GM21717 (cell line): ENCODE results near the gene LCLAT1.

ENCODE experiments used
- ATAC-seq: cut with Tn5 transposase; IDR thresholded peaks from one replicate; pipeline ENCODE4 v1.9.1; 2021; ENCODE audit warnings: mild to moderate bottlenecking, moderate library complexity; ENCODE audit not compliant: unreplicated experiment

LCLAT1 gene

GRCh38 chr2:30662268-30663131, 215.5 kb downstream of the LCLAT1 start:
- ATAC-seq = no peak

- no peak for ATAC-seq
These were observed 216.3 kb downstream of the LCLAT1 start for GRCh38 chr2:30663321-30663720.

- no peak for ATAC-seq
These were observed 216.8 kb downstream of the LCLAT1 start for GRCh38 chr2:30663806-30664205.

GRCh38 chr2:30664761-30665358, 217.8 kb downstream of the LCLAT1 start:
- ATAC-seq = no peak

- ATAC-seq = no peak
These were observed 218.8 kb downstream of the LCLAT1 start for GRCh38 chr2:30665761-30666265.

- ATAC-seq = no peak
These were observed 219.3 kb downstream of the LCLAT1 start for GRCh38 chr2:30666266-30666874.

- ATAC-seq = no peak
These were observed 223.4 kb downstream of the LCLAT1 start for GRCh38 chr2:30670453-30670852.

GRCh38 chr2:30673127-30673526, 226.1 kb downstream of the LCLAT1 start:
- ATAC-seq = no peak

- ATAC-seq = no peak
These were observed 228.7 kb downstream of the LCLAT1 start for GRCh38 chr2:30675758-30676157.

GRCh38 chr2:30677231-30677630, 230.2 kb downstream of the LCLAT1 start:
- no peak for ATAC-seq

- ATAC-seq = no peak
These were observed 230.9 kb downstream of the LCLAT1 start for GRCh38 chr2:30677861-30678385.

- no peak for ATAC-seq
These were observed 231.5 kb downstream of the LCLAT1 start for GRCh38 chr2:30678410-30679137.

GRCh38 chr2:30679426-30680088, 232.5 kb downstream of the LCLAT1 start:
- ATAC-seq = no peak

- no peak for ATAC-seq
These were observed 233.1 kb downstream of the LCLAT1 start for GRCh38 chr2:30680121-30680520.

- ATAC-seq = no peak
These were observed 234.0 kb downstream of the LCLAT1 start for GRCh38 chr2:30681022-30681421.

- ATAC-seq = no peak
These were observed 236.3 kb downstream of the LCLAT1 start for GRCh38 chr2:30683236-30683956.

- ATAC-seq = no peak
These were observed 237.0 kb downstream of the LCLAT1 start for GRCh38 chr2:30684026-30684425.

GRCh38 chr2:30684516-30684915, 237.5 kb downstream of the LCLAT1 start:
- no peak for ATAC-seq

- ATAC-seq = no peak
These were observed 237.9 kb downstream of the LCLAT1 start for GRCh38 chr2:30684996-30685395.

GRCh38 chr2:30686000-30686399, 239.0 kb downstream of the LCLAT1 start:
- ATAC-seq = no peak
